CD1c-positive myeloid dendritic cell (primary cell): ENCODE results near the gene COASY.
"Not testable (repeated sequence)": the region's sequence is repeated elsewhere in the genome, so short reads cannot be mapped to it uniquely, and the experiment has no call there.

Experiments
- DNase-seq: peaks from one replicate; pipeline ENCODE4 v3.0.0-alpha.2; 2016; ENCODE audit errors: extremely low spot score

Gene COASY

DNA sequence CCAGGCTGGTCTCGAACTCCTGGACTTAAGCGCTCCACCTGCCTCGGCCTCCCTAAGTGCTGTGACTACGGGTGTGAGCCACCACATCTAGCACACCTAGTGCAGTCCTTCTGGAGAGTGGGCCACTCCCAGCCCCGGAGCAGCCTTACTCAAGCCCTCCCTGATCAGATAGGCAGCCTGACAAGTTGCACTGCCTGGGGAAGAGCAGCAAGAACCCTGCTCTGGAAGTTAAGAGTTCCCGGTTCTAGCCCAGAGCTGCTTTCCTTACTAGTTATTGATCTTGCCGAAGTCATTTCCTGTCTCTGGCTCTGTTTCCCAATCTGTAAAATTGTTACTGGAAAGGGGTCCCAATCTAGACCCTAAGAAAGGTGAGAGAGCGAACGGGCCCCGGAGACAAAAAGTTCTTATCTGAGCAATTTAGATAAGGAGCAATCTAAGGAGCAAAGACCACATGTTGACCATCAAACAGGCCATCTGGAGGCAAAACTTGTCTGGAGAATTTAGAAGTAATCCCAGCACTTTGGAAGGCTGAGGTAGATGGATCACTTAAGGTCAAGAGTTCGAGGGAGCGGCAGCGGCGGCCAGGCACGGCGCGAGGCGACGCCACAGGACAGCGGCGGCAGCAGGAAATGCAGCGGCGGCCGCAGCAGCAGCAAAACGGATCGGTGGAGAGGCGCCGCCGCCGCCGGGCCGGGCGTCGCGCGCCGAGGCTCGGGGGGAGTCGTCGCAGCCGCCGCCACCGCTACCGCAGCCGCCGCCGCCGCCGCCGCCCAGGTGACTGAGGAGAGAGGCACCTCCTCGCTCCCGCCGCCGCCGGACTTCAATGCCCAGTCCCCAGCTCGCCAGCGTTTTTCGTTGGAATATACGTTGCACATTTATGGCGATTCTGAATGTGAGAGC is 30.2 kb upstream of the COASY start:
- peak; percentile 72 for DNase-seq

DNA sequence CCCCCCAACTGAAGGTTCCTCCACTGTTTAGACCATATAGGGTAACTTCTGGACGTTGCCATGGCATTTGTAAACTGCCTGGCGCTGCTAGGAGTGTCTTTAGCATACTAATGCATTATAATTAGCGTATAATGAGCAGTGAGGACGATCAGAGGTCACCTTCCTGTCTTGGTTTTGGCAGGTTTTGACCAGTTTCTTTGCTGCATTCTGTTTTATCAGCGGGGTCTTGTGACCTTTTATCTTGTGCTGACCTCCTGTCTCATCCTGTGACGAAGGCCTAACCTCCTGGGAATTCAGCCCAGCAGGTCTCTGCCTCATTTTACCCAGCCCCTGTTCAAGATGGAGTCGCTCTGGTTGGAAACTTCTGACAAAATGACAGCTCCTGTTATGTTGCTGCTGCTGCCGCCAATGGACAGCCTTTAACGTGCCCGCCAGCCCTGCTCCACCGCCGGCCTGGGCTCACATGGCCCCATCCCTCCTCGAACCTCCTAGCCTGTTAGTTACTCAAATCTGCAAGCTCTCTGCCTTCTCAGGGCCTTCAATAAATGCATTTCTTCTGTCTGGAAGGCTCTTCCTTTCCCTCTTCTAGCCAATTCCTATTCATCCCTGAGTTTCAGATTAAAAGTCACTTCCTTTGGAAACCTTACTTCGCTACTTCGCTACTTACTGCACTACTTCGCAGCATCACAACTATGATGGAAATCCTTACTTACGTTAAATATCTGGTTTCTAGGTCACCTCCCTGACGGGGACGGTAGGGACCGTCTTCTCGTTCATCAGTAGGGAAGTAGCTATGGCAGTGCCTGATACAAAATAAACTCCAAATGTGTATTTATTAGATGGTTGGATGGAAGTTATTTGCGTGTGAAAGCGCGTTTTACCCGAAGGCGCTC is 26.5 kb upstream of the COASY start:
- DNase-seq, result no peak

DNA sequence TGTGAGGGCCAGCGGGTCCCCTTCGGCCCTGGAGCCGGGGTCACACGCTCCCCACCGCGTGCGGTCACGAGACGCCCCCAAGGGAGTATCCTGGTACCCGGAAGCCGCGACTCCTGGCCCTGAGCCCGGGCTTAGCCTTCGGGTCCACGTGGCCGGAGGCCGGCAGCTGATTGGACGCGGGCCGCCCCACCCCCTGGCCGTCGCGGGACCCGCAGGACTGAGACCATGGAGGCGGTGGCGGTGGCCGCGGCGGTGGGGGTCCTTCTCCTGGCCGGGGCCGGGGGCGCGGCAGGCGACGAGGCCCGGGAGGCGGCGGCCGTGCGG is 25.9 kb upstream of the COASY start, which contains the start of gene NAGLU:
Gene NAGLU (plus strand): TSS at position 194 of the 324 bp plus-strand sequence. CDS start 32 bp downstream, at position 226.
- peak; percentile 95 for DNase-seq

DNA sequence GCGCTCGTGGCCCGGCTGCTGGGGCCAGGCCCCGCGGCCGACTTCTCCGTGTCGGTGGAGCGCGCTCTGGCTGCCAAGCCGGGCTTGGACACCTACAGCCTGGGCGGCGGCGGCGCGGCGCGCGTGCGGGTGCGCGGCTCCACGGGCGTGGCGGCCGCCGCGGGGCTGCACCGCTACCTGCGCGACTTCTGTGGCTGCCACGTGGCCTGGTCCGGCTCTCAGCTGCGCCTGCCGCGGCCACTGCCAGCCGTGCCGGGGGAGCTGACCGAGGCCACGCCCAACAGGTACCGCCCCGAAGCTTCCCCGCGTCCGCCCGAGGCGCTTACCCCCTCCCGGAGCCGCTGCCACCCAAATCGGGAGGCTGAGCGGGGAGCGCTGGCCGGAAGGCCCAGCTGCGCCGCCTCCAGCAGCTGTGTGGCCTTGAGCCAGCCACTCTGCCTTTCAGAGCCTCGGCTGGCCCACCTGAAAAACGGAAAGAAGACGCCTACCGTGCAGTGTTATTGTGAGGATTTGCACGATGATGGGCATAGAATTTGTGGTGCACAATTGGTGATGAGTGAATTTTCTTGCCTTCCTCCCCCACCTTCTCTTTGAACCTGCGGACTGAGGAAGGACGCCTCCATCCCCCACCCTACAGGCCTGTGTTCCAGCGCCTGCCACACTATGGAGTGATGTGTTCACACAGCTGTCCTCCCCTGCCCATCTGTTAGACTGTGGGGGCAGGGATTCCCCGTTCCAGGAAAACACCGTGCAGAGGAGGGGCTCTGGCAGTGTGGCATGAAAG is 25.4 kb upstream of the COASY start:
- peak; percentile 71 for DNase-seq

DNA sequence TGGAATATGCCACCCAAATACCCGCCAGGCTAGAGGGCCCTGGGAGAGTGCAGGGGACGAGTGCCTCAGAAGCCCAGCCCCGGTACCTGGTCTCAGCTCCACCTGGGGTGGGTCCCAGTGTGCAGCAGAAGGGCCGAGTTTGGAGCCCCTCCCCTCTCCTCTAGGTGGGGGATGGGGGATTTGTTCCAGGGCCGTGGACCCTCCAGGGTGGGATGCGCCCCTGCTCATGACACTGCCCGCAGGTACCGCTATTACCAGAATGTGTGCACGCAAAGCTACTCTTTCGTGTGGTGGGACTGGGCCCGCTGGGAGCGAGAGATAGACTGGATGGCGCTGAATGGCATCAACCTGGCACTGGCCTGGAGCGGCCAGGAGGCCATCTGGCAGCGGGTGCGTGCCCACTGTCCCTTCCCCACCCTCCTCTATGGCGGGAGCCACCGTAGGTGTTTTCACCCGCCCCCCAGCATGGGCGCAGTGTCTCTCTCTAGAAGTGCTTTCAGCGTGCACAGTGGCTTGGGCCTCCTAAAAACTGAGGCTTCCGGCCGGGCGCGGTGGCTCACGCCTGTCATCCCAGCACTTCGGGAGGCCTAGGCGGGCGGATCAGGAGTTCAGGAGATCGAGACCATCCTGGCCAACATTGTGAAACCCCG is 24.7 kb upstream of the COASY start:
- DNase-seq, result no peak

DNA sequence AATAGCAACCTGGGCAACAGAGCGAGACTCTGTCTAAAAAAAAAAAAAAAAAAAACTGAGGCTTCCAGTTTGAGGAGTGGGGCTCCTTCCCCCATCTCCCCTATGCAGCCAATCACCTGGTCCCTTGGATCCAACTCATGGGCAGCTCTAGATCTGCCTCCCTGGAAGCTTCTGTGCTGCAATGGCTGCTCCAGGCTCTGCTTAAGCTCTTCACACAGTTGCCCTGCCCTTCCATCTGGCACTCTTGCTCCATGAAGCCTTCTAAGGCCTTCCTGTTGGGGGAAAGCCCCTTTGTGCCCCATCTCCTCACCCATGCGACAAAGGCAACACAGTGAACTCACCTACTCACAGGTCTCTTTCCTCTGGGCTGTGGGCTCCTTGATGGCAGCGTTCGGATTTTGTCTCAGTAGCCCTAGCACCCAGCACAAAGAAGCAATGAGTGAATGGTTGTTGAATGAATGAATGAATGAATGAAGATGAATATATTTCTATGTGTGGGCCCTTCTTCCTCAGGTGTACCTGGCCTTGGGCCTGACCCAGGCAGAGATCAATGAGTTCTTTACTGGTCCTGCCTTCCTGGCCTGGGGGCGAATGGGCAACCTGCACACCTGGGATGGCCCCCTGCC is 24.0 kb upstream of the COASY start:
- DNase-seq, result no peak

DNA sequence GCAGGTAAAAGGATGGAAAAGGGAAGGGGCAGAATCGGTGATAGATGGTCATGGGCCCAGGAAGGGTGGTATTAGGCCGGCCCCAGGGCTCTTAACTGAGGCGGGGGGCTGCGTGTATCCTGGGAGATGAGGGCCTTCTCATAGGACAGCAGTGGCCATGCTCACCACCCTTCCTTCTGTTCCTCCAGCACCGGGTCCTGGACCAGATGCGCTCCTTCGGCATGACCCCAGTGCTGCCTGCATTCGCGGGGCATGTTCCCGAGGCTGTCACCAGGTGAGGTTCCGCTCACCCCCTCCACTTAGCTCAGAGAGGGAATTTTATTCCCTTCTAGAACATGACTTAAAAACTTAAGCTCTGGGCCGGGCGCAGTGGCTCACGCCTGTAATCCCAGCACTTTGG is 23.5 kb upstream of the COASY start:
- no peak for DNase-seq

DNA sequence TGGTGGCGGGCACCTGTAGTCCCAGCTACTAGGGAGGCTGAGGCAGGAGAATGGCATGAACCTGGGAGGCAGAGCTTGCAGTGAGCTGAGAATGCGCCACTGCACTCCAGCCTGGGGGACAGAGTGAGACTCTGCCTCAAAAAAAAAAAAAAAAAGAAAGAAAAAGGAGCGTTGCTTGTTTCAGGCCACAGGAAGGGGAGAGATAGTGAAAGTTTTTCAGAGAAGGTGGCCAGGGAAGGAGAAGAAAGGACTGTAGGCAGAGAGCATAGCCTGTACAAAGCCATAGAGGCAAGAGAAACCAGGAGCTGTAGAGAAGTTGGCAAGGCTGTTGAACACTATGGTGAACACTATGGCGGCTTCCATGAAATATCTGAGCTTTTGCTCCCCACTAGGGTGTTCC is 21.4 kb upstream of the COASY start:
- DNase-seq, result not testable (repeated sequence)

DNA sequence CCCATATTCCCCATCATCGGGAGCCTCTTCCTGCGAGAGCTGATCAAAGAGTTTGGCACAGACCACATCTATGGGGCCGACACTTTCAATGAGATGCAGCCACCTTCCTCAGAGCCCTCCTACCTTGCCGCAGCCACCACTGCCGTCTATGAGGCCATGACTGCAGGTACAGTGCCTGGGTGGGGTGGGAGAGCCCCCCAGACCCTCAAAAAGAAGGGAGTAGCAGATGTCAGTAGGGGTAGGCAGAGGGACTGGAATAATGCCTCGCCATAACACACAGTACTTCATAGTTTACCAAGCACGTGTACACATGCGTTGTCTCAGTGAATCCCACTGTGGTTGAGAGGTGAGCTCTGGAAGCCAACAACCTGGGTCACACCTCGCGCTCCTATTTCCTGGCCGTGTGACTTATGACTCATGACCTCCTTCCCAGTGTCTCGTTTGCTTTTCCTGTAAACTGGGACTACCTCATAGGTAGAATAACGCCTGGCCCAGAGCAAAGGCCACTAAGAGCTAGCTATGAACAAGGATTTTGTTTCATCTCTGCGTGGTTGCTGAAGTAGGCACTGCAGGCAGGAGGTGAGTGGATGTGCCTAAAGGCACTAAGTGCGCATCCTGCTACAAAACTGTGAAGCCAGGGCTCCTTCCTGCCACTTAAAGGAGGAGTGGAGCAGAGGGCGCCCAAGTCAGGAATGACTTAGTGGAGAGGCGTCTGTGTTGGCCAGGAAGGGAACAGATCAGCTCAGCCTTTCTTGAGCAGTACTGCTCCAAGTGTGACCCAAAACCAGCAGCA is 20.7 kb upstream of the COASY start:
- no peak for DNase-seq

DNA sequence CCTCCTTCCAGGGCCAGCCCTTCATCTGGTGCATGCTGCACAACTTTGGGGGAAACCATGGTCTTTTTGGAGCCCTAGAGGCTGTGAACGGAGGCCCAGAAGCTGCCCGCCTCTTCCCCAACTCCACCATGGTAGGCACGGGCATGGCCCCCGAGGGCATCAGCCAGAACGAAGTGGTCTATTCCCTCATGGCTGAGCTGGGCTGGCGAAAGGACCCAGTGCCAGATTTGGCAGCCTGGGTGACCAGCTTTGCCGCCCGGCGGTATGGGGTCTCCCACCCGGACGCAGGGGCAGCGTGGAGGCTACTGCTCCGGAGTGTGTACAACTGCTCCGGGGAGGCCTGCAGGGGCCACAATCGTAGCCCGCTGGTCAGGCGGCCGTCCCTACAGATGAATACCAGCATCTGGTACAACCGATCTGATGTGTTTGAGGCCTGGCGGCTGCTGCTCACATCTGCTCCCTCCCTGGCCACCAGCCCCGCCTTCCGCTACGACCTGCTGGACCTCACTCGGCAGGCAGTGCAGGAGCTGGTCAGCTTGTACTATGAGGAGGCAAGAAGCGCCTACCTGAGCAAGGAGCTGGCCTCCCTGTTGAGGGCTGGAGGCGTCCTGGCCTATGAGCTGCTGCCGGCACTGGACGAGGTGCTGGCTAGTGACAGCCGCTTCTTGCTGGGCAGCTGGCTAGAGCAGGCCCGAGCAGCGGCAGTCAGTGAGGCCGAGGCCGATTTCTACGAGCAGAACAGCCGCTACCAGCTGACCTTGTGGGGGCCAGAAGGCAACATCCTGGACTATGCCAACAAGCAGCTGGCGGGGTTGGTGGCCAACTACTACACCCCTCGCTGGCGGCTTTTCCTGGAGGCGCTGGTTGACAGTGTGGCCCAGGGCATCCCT is 18.5 kb upstream of the COASY start:
- no peak for DNase-seq

DNA sequence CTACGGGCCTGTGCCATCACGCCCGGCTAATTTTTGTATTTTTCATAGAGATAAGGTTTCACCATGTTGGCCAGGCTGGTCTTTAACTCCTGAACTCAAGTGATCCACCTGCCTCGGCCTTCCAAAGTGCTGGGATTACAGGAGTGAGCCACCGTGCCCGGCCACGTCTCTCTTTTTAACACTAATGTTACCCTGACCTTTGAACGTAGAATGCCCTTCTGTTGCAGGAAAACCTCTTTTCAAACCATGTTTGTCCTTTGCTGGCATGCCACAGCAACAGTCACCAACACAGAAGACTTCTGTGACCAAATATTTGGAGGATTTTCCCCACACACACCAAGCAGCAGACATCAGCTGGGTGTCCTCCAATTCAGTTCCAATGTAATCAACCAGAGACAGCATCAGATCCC is 17.1 kb upstream of the COASY start:
- no peak for DNase-seq

DNA sequence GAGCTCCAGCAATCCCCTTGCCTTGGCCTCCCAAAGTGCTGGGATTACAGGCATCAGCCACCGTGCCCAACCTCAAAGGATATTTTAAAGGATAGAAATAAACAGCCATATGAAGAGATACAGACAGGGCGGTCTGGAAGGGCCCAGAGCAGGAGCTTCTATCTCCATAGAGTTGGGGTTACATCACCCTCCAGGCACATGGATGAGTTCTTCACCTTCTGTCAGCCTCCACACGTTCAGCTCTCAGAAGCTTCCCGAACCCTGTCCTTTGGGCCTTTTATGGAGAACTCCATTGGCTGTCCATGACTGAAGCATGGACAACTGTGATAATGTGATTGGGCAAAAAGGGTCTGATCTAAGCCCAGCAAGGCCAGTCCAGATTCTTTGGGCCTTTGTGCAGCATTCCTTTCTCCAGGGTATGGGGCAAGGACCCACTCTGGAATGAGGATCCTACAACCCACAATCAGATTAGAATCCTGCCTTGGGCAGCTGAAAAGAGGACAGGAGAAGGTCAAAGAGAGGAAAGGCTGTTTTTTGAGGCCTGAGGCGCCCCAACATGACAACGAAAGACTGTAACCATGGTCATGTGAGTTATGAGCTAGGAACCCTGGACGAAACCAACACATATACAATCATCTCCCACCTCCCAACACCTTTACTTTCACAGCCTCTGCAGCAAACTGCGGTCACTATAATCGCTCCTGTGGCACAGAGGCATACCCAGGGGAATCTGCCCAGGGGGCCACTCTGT is 16.0 kb upstream of the COASY start:
- not testable (repeated sequence) for DNase-seq

DNA sequence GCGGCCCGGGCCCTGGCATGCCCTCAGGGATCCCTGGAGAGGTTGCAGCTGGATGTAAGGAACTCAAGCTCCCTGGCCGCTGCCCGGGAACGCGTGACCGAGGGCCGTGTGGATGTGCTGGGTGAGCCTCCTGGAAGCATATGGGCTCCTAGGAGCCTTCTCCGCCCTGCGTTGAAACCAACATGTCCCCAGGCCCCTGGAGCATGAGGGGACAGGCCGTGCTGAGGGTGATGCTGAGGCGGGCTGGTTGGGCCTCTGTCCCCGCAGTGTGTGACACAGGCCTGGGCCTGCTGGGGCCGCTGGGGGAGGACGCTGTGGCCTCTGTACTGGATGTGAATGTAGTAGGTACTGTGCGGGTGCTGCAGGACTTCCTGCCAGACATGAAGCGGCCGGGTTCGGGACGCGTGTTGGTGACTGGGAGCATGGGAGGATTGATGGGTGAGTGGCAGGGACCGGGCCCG is 14.9 kb upstream of the COASY start:
- DNase-seq, result no peak

DNA sequence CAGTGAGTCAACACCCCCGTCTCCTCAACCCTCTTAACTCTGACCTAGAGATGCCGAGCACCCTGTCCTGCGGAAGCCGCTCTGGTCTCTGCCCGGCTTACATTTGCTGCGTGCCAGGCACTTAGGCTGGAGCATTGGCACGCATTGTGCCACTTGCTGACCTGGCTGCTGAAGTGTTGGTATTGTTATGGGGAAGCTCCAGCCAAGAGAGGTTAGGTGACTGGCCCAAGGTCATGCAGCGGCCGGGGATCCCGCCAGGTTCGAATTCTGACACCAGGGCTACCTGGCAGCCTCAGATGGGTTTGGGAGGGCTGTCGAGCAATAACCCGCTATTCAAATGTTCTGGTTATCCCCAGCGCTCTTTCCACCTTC is 14.3 kb upstream of the COASY start:
- no peak for DNase-seq

DNA sequence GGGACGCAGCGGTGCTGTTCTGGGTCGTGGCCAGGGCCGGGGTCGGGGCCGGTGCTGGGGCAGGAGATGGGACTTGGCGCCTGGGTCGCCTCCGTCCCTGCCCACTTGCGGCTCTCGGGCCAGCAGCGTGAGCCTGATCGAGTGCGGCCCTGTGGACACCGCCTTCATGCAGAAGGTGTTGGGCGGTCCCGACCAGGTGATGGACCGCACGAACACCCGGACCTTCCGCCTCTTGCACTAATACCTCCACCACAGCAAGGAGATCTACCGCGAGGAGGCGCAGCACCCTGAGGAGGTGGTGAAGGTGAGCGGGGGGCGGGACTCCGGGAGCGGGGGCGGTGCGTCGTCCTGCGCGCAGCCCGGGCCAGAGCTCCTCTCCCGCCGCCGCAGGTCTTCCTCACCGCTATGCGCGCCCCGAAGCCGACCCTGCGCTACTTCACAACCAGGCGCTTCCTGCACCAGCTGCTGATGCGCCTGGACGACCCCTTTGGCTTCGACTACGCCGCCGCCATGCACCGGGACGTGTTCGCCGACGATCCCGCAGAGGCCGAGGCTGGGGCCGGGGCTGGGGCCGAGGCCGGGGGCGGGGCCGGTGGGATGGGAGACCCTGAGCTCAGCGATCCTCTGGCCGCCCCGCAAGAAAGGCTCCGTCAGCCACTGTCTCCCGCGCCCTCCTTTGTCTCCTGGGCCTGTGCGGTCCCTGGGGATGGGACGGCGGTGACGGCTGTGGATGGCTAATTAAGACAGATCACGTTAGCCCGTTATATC is 13.7 kb upstream of the COASY start:
- peak; percentile 44 for DNase-seq

DNA sequence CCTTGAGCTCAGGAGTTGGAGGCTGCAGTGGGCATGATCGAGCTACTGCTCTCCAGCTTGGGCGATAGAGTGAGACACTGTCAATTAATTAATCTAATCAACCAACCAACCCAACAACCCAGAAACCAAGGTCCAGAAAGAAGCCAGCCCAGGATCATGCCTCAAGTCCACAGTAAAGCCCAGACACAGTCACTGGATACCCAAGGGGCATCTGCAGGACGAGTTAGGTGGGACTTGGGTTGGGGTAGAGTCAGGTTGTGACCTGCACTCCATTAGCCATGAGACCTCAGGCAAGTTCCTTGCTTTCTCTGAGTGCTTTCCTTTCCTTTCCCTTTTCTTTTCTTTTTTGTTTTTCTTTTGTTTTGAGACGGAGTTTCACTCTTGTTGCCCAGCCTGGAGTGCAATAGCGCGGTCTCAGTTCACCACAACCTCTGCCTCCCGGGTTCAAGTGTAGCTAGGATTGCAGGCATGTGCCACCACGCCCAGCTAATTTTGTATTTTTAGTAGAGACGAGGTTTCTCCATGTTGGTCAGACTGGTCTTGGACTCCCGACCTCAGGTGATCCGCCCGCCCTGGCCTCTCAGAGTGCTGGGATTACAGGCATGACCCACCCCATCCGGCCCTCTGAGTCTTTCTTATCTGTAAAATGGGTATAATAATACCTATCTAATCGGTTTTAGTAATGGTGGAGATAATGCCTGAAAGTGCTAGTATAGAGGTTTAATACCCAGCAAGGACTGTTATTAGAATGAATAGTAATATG is 12.8 kb upstream of the COASY start:
- DNase-seq, result no peak

DNA sequence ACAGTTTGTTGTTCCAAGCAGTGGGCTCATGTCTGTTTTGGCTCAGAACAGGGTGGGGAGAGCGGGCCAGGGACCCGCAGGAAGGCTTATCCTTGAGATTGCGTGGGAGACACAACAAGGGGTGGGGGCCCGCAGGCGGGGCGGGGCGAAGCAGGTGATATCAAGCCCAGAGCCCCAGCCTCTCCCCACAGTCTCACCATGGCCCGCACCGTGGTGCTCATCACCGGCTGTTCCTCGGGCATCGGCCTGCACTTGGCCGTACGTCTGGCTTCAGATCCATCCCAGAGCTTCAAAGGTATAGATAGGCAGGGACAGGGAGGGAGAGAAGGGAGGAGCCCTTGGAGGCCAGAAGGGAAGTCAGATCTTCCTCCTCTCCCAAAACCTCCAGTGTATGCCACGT is 9.2 kb upstream of the COASY start, which contains the start of gene HSD17B1:
Gene HSD17B1 (plus strand): TSS at position 188 of the 400 bp plus-strand sequence. CDS start 11 bp downstream, at position 199.
- DNase-seq, result not testable (repeated sequence)
